Measurements from ENCODE around the gene UBR2.

GRCh38 chr6:42519779-42520178 lies 44.0 kb upstream of the UBR2 start:
- TF ChIP-seq CTCF (IDR thresholded peaks at IDR 0.05), result no peak
- no peak for TF ChIP-seq POLR2A (IDR thresholded peaks at IDR 0.05)

Measured in thyroid gland (tissue), 4 donors.